SU-DHL-6 (cell line): ENCODE results near the gene FOXP2.
"Not testable (repeated sequence)": the region's sequence is repeated elsewhere in the genome, so short reads cannot be mapped to it uniquely, and the experiment has no call there.

Experiments used
- EZH2phosphoT487 ChIP-seq: fragments of 200-600 bp; sonication (generic), shearing (Covaris generic); conservative IDR thresholded peaks from 2 replicates; pipeline ENCODE4 v1.6.1; 2018; ENCODE audit warnings: mild to moderate bottlenecking, antibody characterized with exemption, low read length, moderate library complexity, mixed read lengths
- TF ChIP-seq, protein P1 (sequence below): fragments of 200-600 bp; sonication (generic); IDR thresholded peaks from one replicate; pipeline ENCODE4 v1.5.1; 2017; ENCODE audit warnings: antibody characterized with exemption, mild to moderate bottlenecking, low read length, moderate library complexity; ENCODE audit not compliant: insufficient read depth, poor library complexity, severe bottlenecking

DNA sequence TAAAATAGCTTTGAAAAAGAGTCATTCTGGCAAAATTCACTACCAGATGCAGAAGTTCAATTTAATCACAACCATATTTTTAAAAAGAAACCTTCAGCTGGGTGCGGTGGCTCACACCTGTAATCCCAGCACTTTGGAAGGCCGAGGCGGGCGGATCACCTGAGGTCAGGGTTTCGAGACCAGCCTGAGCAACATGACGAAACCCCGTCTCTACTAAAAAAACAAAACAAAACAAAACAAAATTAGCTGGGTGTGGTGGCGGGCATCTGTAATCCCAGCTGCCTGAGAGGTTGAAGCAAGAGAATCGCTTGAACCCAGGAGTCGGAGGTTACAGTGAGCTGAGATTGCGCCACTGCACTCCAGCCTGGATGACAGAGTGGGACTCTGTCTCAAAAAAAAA lies 194.2 kb downstream of the FOXP2 start:
- not testable (repeated sequence) for TF ChIP-seq EZH2phosphoT487
- TF ChIP-seq, protein P1, sequence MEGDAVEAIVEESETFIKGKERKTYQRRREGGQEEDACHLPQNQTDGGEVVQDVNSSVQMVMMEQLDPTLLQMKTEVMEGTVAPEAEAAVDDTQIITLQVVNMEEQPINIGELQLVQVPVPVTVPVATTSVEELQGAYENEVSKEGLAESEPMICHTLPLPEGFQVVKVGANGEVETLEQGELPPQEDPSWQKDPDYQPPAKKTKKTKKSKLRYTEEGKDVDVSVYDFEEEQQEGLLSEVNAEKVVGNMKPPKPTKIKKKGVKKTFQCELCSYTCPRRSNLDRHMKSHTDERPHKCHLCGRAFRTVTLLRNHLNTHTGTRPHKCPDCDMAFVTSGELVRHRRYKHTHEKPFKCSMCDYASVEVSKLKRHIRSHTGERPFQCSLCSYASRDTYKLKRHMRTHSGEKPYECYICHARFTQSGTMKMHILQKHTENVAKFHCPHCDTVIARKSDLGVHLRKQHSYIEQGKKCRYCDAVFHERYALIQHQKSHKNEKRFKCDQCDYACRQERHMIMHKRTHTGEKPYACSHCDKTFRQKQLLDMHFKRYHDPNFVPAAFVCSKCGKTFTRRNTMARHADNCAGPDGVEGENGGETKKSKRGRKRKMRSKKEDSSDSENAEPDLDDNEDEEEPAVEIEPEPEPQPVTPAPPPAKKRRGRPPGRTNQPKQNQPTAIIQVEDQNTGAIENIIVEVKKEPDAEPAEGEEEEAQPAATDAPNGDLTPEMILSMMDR, result not testable (repeated sequence)
